Stomach (tissue), 4 donors: ENCODE measurements around the gene DENND6B.

ENCODE experiments used
- EP300 ChIP-seq: sonication (generic); formaldehyde crosslinking; IDR thresholded peaks from one replicate; pipeline ENCODE4 v1.6.1; 2017; ENCODE audit warnings: antibody characterized with exemption
- TF ChIP-seq, protein P1 (sequence below), 7 experiments: fragments of 450-650 bp in 4 of 7; fragments of 200-600 bp in 3 of 7; sonication (generic) in 3 of 7; IDR thresholded peaks; one replicate each; pipeline ENCODE4 v1.5.1; 2016 to 2019; ENCODE audit warnings: antibody characterized with exemption in 7 of 7, control low read depth in 2 of 7, mild to moderate bottlenecking in 1 of 7

DNA sequence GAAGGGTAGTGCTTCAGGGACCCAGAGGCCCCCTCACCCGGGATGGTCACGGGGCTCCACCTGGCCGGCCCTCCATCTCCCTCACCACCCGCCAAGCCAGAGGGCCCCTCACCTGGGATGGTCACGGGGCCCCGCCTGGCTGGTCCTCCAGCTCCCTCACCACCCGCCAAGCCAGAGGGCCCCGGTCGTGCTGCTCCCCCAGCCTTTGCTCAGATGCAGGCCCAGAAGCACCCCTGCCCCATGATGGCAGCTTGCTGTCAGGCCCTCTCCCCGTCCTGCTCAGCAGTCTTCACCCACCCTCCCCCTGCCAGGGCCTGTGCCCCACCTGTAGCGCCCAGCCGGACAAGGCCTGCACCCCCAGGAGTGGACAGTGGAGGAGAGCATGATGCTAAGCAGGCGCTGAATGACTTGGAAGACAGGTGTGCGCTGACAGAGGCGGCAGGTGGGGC is 7.3 kb downstream of the DENND6B start:
- TF ChIP-seq, protein P1, sequence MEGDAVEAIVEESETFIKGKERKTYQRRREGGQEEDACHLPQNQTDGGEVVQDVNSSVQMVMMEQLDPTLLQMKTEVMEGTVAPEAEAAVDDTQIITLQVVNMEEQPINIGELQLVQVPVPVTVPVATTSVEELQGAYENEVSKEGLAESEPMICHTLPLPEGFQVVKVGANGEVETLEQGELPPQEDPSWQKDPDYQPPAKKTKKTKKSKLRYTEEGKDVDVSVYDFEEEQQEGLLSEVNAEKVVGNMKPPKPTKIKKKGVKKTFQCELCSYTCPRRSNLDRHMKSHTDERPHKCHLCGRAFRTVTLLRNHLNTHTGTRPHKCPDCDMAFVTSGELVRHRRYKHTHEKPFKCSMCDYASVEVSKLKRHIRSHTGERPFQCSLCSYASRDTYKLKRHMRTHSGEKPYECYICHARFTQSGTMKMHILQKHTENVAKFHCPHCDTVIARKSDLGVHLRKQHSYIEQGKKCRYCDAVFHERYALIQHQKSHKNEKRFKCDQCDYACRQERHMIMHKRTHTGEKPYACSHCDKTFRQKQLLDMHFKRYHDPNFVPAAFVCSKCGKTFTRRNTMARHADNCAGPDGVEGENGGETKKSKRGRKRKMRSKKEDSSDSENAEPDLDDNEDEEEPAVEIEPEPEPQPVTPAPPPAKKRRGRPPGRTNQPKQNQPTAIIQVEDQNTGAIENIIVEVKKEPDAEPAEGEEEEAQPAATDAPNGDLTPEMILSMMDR (IDR thresholded peaks at IDR 0.05), result no peak
- TF ChIP-seq EP300, result no peak
